GOT3 (cell line): Measurements from ENCODE around the gene EIF2D.
A peak's percentile ranks its signal among the peaks of the same experiment; 100 is the strongest.
"Not testable (repeated sequence)": the region's sequence is repeated elsewhere in the genome, so short reads cannot be mapped to it uniquely, and the experiment has no call there.

Source experiments
- DNase-seq: peaks from one replicate; lab custom pipeline; 2025; ENCODE audit warnings: mixed read lengths; lab: John Stamatoyannopoulos, UW

The EIF2D gene

DNA sequence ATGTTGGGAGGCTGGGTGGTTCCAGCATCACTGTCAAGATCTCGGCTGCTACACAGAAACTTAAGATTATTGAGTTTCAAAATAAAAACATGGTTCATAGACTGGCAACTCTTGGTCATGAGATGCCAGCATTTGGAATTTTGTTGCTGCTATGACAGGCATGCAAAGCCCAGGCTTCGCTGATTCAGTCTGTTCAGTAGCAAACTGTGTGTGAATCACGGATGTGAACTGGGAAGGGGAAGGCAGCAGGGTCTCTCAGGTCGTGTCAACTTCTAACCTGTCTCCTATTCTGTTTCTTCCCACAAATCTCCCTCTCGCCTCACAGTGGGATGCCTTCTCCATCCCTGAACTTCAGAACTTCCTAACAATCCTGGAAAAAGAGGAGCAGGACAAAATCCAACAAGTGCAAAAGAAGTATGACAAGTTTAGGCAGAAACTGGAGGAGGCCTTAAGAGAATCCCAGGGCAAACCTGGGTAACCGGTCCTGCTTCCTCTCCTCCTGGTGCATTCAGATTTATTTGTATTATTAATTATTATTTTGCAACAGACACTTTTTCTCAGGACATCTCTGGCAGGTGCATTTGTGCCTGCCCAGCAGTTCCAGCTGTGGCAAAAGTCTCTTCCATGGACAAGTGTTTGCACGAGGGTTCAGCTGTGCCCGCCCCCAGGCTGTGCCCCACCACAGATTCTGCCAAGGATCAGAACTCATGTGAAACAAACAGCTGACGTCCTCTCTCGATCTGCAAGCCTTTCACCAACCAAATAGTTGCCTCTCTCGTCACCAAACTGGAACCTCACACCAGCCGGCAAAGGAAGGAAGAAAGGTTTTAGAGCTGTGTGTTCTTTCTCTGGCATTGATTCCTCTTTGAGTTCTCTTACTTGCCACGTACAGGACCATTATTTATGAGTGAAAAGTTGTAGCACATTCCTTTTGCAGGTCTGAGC lies 25.5 kb downstream of the EIF2D start:
- DNase-seq, result no peak

DNA sequence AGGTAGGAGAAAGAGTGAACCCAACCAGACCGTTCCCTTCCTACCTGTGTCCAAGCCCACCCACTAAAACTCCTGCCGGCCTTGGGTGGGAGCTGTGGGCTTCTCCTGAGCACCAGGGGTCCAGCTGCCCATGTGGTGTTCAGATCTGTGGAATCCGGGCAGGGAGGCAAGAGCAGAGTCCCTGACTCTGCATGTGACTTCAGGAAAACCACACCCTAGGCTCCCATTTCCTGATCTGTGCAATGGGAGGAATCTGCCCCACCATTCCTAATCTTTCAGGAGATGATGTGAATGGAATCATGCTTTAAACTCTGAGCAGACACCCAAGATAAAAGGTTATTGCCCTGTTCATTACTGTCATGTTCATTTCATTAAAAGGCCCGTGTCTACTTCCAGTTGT lies 27.6 kb downstream of the EIF2D start:
- DNase-seq, result no peak

DNA sequence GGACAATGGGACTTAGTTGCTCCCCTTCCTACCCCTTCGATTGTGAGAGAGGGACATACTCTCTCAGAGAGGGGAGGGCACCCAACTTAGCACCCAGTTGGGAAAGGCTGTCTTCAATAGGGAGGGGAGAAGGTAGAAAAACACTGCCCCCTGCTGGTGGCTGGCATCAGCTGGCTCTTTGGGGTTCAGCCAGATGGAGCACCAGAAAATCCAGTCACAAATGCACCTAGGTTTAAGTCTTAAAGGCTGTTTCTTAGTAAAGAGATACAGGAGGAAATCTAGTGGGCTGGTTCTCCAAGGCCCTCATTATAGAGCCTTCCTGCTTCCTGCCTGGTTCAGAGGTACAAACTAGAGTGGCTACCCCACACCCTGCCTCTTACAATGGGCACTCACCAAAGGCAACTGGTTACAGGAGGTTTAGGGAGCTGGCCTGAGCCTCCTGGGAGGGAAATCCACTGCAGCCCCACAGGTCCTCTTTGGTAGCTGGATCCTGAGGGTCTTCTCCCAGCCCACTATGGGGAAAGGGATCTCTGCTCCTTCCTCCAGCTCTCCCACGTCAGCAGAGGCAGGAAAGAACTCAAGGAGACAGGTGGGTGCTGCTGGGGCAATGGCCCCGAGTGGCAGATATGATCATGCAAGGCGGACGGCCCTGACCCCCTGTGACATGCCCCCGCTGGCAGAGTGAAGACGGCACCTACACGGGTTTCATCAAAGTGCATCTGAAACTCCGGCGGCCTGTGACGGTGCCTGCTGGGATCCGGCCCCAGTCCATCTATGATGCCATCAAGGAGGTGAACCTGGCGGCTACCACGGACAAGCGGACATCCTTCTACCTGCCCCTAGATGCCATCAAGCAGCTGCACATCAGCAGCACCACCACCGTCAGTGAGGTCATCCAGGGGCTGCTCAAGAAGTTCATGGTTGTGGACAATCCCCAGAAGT lies 28.3 kb downstream of the EIF2D start:
- DNase-seq, result peak; percentile 16

DNA sequence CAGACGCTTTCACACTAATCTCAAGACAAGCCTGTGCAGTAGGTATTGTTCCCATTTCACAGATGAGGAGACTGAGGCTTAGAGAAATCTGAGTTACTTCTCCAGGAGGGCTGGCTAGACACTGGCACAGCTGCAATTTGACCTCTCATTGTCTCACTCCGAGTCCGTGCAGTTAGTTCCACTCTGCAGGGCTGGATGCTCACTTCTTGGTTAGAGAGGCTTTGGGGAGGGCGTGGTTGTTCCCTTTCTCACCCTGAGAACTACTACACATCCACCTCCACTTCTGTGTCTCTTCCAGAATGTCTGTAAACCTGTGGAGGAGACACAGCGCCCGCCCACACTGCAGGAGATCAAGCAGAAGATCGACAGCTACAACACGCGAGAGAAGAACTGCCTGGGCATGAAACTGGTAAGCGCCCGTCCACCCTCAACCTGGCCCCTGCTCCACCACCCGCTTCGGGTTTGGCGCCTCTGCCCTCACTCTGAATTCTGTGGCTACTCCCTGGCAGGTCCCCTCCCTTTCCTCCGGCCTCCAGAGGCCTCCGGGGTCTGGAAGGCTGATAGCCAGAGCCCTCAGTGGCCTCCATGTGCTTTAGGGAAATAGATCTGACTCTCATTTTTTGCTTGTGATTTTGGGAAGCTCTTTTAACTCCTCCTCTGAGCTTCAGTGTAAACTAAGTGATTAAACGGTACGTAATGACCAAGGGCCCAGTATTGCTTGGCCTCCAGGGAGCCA lies 29.1 kb downstream of the EIF2D start:
- no peak for DNase-seq

DNA sequence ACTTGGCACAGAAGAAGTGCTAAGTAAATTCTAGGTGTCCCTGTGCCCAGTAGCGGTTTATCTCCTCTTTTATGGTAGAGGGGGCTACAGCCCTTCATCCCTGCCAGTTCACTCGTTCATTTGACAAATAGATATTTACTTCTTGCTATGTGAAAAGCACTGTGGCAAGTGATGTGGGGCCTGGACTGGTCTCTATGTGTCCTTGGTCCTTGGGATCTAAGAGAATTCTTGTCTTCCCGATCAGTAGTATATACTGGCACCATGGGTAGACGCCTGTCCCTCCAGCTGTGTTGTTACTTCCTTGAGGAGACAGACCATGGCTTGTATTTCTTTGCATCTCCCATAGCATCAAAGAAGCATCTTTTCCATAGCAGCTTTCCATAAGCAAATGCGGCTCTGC lies 29.7 kb downstream of the EIF2D start:
- no peak for DNase-seq

DNA sequence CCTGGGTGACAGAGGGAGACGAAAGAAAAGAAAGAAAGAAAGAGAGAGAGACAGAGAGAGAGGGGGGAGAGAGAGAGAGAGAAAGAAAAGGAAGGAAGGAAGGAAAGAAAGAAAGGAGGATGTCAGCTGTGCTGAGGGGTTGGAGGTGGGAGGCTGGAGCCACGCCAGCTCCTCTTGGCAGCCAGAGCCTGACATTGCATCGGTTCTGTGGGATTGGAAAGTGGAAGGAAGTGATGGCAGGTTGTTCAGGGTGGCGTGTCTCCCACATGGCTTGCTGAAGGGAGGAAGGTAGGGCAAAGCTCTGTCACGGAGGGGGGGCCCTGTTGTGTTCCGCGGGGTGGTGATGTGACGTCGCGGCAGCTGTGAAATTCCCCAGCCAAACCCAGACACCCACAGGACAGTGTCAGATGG lies 30.7 kb downstream of the EIF2D start:
- DNase-seq, result no peak

DNA sequence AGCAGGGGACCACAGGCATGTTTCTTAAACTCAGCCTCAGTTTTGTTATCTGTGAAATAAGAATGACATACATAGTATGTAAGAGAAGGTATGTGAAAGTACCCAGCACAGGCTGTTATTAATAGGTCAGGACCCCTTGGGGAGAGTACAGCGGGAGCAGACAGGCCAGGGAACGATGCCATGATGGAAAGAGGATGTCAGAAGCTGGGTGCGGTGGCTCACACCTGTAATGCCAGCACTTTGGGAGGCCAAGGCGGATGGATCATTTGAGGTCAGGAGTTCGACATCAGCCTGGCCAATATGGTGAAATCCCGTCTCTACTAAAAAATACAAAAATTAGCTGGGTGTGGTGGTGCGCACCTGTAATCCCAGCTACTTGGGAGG lies 31.2 kb downstream of the EIF2D start:
- not testable (repeated sequence) for DNase-seq

DNA sequence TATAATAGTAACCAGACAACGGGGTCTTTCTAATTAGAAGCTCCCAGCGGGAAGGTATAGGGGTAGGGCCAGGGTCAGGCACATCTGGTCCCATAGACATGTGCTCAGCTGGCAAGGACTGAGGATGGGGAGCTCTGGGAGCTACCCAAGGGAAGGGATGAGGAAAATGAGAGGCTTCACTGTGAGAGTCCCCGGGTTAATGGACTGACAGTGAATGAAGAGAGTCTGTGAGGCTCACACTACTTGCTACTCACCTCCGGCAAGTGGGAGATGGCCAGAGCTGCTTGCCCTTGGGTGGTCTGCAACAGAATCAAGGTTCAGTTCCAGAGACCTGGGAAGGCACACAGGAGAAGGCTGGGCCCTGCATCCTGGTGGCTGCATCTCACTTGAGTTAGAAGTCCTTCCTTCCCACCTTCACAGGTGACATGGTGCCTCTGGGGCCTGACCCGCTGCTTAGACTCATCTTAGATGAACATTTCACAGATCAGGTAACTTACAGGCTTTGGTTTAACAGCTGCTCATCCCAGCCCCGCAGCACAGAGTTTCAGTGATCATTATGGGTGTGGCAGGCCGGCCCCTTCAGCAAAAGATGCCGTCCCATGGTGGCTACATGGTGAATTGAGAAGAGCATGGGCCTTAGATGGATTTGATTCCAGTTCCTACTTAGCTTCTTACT lies 31.7 kb downstream of the EIF2D start:
- DNase-seq, result no peak

DNA sequence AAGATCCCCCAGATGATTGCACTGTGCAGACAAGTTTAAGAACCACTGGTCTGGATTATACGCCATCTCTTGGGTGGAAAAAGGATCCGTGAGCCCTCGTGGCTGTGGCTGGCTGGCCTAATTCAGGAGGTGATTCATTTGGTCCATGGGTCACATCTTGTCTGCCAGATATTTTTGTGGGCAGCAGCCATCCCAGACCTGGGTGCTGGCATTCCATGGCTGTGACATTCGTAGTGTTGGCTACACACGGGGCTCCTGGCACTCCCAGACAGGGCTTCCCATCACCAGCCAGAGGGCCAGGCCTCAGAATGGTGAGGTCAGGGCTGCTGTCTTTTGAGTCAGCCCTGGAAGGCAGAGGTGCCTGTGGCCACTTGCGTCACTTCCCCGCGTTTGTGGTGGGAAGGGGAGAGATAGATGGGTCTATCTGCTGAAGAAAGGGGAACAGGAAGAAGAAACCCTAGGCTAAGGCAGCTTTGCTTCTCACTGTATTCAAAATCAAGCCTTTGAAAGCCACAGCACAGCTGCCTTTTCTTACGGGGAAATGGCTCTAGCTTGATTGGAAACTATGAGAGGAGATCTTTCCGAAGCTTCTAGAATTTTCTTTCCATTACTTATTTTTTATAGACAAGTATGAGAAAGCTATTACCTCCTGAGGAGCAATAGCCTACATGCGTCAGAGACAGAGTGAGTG lies 32.4 kb downstream of the EIF2D start:
- no peak for DNase-seq

DNA sequence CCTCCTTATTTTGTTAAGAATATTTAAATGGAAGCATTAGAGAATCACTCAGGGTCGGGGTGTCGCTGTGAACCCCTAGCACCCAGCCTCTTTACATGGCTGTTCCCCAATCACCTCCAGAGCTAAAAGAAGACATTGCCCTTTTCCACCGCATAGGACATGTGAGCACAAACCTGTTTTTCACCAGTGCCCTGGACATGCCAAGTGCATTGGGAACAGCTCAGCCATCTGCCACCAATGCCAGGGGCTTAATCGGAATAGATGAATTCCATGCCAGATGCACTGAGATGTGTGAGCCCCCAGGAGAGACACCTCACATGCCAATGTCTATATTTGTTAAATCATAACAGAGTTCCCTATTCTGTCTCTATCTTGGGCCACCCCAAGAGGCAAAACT lies 33.3 kb downstream of the EIF2D start:
- no peak for DNase-seq

DNA sequence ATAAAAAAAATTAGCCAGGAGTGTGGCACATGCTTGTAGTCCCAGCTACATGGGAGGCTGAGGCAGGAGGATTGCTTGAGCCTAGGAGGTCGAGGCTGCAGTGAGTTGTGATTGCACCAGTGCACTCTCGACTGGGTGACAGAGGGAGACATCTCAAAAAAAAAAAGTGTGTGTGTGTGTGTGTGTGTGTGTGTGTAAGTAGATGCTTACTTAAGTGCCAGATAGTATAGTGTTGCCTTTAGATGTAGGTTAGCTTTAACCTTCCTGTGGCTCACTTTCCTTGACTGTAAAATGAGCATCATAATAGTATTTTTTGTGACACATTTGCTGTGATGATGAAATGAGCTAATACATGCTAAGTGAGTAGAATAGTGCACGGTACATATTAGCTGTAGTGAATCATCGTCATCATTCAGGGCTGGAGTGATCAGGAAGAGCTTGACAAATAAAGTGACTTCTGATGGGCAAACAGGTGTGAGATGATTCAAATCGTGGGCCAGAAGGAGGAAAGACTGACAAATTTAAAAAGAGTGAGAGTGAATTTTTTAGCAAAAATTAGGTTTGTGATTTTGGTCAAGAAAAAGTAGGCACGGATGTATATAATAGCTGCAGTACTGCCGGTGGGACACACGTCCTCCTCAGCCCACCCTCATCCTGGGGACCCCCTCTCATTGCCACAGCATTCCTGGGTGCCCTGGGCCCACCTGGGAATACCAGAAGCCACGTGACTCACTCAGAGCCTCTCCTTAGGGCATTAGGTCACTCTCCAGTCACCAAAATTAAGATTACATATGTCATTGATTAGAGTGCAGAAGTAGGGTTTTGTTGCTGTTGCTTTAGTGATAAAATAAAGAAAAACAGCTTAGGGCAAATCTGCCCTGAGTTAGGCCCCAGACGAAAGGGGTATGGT lies 33.9 kb downstream of the EIF2D start:
- DNase-seq, result no peak

DNA sequence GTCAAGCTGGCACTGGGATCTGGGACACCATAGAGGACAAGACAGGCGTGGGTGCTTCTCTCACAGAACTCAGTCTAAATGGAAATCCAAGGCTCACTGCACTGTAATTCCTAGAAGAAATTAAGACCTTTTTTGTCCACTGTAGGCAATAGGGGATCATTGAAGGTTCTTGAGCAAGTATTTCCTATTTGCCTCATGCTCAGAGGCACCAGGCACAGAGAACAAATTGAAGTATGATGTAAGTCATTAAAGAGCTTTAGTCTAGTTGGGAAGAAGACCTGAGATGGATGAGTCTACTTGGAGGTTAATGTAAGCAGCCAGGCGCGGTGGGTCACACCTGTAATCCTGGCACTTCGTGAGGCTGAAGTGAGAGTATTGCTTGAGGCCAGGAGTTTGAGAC lies 34.6 kb downstream of the EIF2D start:
- no peak for DNase-seq

DNA sequence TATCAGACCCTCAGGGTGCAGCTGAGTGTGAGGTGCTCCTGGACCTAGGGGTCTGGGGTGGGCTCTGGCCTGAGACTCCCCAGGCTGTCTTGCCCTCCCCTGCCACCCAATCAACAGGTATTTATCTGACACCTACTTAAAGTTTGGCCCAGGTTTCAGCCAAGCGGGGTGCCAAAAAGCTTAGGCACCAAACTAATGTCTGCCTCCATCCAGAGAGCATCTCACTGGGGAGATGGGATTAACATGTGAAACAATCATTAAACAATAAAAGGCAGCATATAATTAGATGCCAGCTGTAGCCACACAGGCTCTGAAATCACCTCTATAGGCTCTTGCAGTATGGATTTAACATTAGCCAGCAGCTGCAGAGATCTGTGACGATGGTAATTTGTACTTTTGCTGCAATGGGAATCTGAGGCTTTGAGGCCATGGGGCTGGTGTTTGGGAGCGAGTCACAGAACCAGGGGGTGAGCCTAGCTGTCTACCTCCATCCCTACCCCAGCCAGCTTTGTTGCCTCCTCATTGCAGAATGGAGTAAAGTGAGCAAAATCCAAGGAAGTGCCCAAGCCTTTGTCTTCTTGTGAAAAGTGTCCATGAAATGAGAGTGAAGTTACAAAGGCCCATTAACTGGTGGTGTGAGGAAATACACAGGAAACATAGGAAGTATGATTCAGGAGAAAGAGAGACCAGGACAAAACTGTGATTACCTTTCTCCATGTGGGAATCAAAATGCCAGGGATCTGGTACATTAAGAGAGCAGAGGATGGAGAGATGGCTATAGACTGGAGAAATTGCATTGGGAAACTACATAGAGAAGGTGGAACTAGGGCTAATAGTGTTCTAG lies 36.1 kb downstream of the EIF2D start:
- no peak for DNase-seq

DNA sequence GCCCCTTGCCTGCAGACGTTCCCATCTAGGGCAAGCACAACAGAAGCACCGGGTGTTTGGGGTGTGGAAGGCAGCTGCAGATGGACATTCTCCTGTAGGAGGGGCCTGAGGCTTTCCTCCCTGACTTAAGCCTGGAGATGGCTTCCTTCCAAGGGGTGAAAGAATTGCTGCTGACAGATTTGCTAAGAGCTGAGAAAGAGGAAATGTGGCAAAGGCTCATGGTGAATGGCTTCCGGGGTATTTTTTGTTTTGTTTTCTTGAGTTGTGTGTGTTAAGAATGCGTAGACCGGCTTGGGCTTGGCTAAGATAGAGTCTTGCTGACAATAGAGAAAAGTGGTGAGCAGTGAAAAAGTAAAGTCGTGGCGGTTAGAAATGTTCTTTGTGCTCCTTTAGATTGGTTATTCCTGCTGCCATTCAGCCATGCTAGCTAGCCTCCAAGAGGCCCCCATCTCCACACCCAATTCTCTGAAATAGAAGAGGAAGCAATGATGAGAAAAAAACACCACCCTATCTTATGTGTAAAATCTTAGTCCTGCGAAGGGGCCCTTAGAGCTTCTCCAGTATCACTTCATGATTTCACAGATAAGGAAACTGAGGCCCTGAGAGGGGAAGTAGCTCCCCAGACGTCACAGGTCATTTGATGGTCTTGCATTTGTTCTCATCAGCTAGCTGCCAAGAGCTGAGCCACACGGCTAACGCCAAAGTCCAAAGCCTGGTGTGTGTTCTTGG lies 36.9 kb downstream of the EIF2D start:
- no peak for DNase-seq

DNA sequence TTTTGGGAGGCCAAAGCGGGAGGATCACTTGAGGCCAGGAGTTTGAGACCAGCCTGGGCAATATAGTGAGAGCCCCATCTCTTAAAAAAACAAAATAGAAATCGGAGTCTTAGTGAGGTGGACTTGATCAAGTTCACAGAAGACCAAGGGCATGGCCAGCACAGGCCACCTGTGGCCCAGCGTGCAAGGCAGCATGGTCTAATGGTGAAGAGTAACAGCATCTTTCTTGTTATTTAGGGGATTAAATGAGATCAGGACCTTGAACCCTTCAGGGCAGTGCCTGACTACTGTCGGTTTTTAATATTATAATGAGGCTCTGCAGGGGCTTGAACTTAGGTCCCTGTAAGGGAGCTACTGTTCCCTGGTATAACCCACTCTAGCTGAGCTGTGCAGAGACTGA lies 38.5 kb downstream of the EIF2D start:
- DNase-seq, result no peak

DNA sequence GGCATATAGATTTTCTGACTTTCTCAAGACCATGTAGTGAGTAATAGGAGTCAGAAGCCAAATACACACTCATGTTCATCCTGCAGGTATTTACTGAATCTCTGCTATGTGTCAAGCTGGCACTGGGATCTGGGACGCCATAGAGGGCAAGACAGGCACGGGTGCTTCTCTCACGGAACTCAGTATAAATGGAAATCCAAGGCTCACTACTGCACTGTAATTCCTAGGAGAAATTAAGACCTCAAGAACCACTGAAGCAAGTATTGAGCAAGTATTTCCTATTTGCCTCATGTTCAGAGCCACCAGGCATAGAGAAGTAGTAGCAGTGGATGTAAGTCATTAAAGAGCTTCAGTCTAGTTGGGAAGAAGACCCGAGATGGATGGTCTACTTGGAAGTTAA lies 38.9 kb downstream of the EIF2D start:
- no peak for DNase-seq

DNA sequence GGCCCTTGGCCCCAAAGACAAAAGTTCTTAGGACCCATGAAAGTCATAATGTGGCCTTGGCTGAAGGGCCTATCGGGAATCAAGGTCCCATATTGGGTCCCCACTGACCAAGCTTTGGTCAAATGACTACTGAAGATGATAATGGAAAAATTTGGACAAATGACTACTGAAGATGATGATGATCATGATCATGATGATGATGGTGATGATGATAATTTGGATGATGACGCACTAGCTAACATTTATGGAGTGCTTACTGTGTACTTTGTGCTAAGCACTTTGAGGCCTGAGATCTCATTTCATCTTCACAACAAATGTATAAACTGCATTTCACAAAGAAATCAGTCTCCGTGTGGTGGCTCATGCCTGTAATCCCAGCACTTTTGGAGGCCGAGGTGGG lies 39.4 kb downstream of the EIF2D start:
- DNase-seq, result no peak

DNA sequence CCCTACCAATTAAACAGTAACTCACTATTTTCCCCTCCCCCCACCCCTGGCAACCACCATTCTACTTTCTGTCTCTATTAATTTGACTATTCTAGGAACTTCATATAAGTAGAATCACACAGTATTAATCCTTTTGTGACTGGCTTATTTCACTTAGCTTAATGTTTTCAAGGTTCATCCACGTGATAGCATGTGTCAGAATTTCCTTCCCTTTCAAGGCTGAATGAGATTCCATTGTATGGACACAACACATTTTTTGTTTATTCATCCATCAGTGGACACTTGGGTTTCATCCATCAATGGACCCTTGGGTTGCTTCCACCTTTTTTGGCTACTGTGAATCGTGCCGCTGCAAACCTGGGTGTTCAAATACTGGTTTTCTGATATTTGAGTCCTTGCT lies 41.7 kb downstream of the EIF2D start:
- DNase-seq, result no peak
